HG03571 (cell line): ENCODE results near the gene L3MBTL4.
"Not testable (repeated sequence)": the region's sequence is repeated elsewhere in the genome, so short reads cannot be mapped to it uniquely, and the experiment has no call there.

Source experiments
- ATAC-seq: cut with Tn5 transposase; IDR thresholded peaks from one replicate; pipeline ENCODE4 v1.9.1; 2021; ENCODE audit not compliant: unreplicated experiment

The L3MBTL4 gene

GRCh38 chr18:6313415-6313814 lies 101.3 kb downstream of the L3MBTL4 start:
- no peak for ATAC-seq

- no peak for ATAC-seq
Measured at GRCh38 chr18:6311456-6312215, 103.1 kb downstream of the L3MBTL4 start.

GRCh38 chr18:6310714-6311113 lies 104.0 kb downstream of the L3MBTL4 start:
- no peak for ATAC-seq

- no peak for ATAC-seq
Measured at GRCh38 chr18:6297875-6298274, 116.8 kb downstream of the L3MBTL4 start.

- no peak for ATAC-seq
Measured at GRCh38 chr18:6294148-6294784, 120.4 kb downstream of the L3MBTL4 start.

GRCh38 chr18:6289843-6290242 lies 124.9 kb downstream of the L3MBTL4 start:
- ATAC-seq = no peak

GRCh38 chr18:6286585-6286984 lies 128.1 kb downstream of the L3MBTL4 start:
- no peak for ATAC-seq

GRCh38 chr18:6284761-6285160 lies 129.9 kb downstream of the L3MBTL4 start:
- ATAC-seq = no peak

GRCh38 chr18:6284300-6284699 lies 130.4 kb downstream of the L3MBTL4 start:
- no peak for ATAC-seq

GRCh38 chr18:6281874-6282273 lies 132.8 kb downstream of the L3MBTL4 start:
- no peak for ATAC-seq

GRCh38 chr18:6280211-6280743 lies 134.4 kb downstream of the L3MBTL4 start:
- ATAC-seq = no peak

- no peak for ATAC-seq
Measured at GRCh38 chr18:6279308-6279707, 135.4 kb downstream of the L3MBTL4 start.

- ATAC-seq = no peak
Measured at GRCh38 chr18:6273423-6273822, 141.3 kb downstream of the L3MBTL4 start.

GRCh38 chr18:6272144-6272543 lies 142.6 kb downstream of the L3MBTL4 start:
- not testable (repeated sequence) for ATAC-seq

- ATAC-seq = no peak
Measured at GRCh38 chr18:6271585-6271984, 143.1 kb downstream of the L3MBTL4 start.

GRCh38 chr18:6270771-6271216 lies 143.9 kb downstream of the L3MBTL4 start:
- ATAC-seq = peak; percentile 81

- ATAC-seq = no peak
Measured at GRCh38 chr18:6269660-6270332, 144.9 kb downstream of the L3MBTL4 start.

- ATAC-seq = no peak
Measured at GRCh38 chr18:6266212-6266611, 148.5 kb downstream of the L3MBTL4 start.

- ATAC-seq = no peak
Measured at GRCh38 chr18:6261938-6262337, 152.8 kb downstream of the L3MBTL4 start.

GRCh38 chr18:6259324-6259723 lies 155.4 kb downstream of the L3MBTL4 start:
- not testable (repeated sequence) for ATAC-seq

- no peak for ATAC-seq
Measured at GRCh38 chr18:6257950-6258349, 156.8 kb downstream of the L3MBTL4 start.

- no peak for ATAC-seq
Measured at GRCh38 chr18:6256521-6256920, 158.2 kb downstream of the L3MBTL4 start.
